Transverse colon (tissue), 4 donors: ENCODE measurements around the gene RNF144A. TPM values are rescaled to one million over a fixed set of nuclear protein-coding genes. Genes with fewer than 3 reads are reported as not detected.

Source experiments
- DNase-seq: peaks from one replicate; pipeline ENCODE4 v3.0.0-alpha.2; 2019
- H3K27ac ChIP-seq, 4 donors: fragments of 200-600 bp; sonication (generic); 2 replicates each; pipeline ENCODE4 v1.5.1; 2016 to 2018; ENCODE audit warnings: inconsistent platforms in 4 of 4
- H3K27me3 ChIP-seq: fragments of 200-600 bp; sonication (generic); 2 replicates; pipeline ENCODE4 v1.5.1; 2017; ENCODE audit warnings: inconsistent platforms
- H3K36me3 ChIP-seq, 4 donors: fragments of 200-600 bp; sonication (generic); 2 replicates each; pipeline ENCODE4 v1.5.1; 2017 to 2019; ENCODE audit warnings: inconsistent platforms in 4 of 4
- H3K4me1 ChIP-seq, 4 donors: fragments of 200-600 bp; sonication (generic); 2 replicates each; pipeline ENCODE4 v1.5.1; 2017 to 2020; ENCODE audit warnings: inconsistent platforms in 4 of 4
- H3K4me3 ChIP-seq, 4 donors: fragments of 200-600 bp; sonication (generic); 1 replicate in 1 of 4; 2 replicates in 3 of 4; pipeline versions ENCODE4 v1.5.1 to v1.6.1; 2017 to 2019; ENCODE audit warnings: inconsistent platforms in 4 of 4
- H3K9me3 ChIP-seq, 2 donors: fragments of 200-600 bp; sonication (generic); 2 replicates each; pipeline ENCODE4 v1.5.1; 2017 to 2019; ENCODE audit warnings: inconsistent platforms in 2 of 2
- EP300 ChIP-seq: sonication (generic); formaldehyde crosslinking; IDR thresholded peaks from one replicate; pipeline ENCODE4 v1.6.1; 2017; ENCODE audit warnings: antibody characterized with exemption, low read depth
- POLR2A ChIP-seq: fragments of 450-650 bp; IDR thresholded peaks from one replicate; pipeline ENCODE4 v1.6.1; 2016; ENCODE audit warnings: antibody characterized with exemption, mild to moderate bottlenecking, moderate library complexity
- POLR2AphosphoS5 ChIP-seq, 3 donors: sonication (generic); formaldehyde crosslinking; IDR thresholded peaks; one replicate each; pipeline ENCODE4 v1.6.1; 2016; ENCODE audit warnings: antibody characterized with exemption in 3 of 3
- whole genome bisulfite sequencing, 2 donors: methylation state at CpG; one replicate each; pipeline ENCODE4 v1.1.5; 2018; ENCODE audit warnings: low coverage in 1 of 2; 5-methylcytosine and 5-hydroxymethylcytosine counted together
- in situ Hi-C, 4 donors: fragments of 200-750 bp; cut with MboI; loops; one replicate each; pipeline versions ENCODE4 v1.15.0 to v1.15.1; 2017; ENCODE audit warnings: low sequenced_read_pairs in 3 of 4, low pct_ligation_motif_present in 1 of 4, low pct_unique_long_range_greater_than_20kb in 1 of 4
- intact Hi-C: fragments of 100-400 bp; cut with DNase I; formaldehyde crosslinking; loops from one replicate; pipeline ENCODE4 v1.15.1; 2023; ENCODE audit warnings: low total_unique reads
- total RNA-seq, 4 donors: library from RNA; depleted of rRNA; stranded (reverse); fragments of >200 nt; gene quantifications; one replicate each; pipeline ENCODE4 v1.1.0, GENCODE V29; 2016
- TF ChIP-seq, protein P1 (sequence below), 5 experiments: fragments of 200-600 bp in 3 of 5; fragments of 450-650 bp in 2 of 5; sonication (generic) in 3 of 5; IDR thresholded peaks; 1 replicate in 2 of 5; 2 replicates in 3 of 5; pipeline ENCODE4 v1.5.1; 2016 to 2017; ENCODE audit warnings: antibody characterized with exemption in 5 of 5, inconsistent platforms in 3 of 5, mild to moderate bottlenecking in 2 of 5, moderate library complexity in 1 of 5

RNF144A gene
- total RNA-seq, 4 donors from 2014 or later: 24.0 to 145 (median 83.0) TPM

DNA sequence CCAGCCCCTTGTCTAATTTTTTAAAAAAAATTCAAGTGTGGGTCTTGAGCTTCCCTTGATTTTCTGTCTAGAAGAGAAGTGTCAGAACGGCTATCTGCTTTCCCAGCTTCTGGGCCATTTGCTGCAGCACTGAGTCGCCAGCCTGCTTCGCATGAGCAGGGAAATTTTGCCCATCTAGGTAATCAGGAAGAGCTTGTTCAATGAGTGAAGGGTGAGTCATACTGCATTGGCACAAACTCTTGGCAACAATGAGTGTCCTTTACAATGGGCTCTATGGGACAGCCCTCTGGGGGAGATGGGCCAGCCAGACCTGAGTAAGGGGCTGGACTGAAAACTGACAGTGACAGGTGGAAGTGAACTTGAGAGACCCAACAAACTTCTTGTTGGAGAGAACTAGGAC, 2.4 kb upstream of the RNF144A start:
- no peaks in the 10 kb centered on the region for H3K27me3 ChIP-seq
- no peak overlapping the region for H3K4me3 ChIP-seq
- DNase-seq: no peak
- intact Hi-C loops: loop anchor here (10.0 kb wide), 1 partner anchor 100 kb away; no protein-coding TSS in a partner anchor
- no peaks in the 10 kb centered on the region for H3K36me3 ChIP-seq
- no peak overlapping the region for H3K27ac ChIP-seq
- in situ Hi-C loops: loop anchor here in 1 of 4 donors (25.0 kb wide), 1 partner anchor 97 kb away; no protein-coding TSS in a partner anchor
- H3K4me1 ChIP-seq: peaks cover 3 to 14% (median 12%) of the 10 kb centered on the region in 4 donors
- H3K9me3 ChIP-seq: no peaks in the 10 kb centered on the region
- WGBS, 2 donors: 82% methylated on average over 3 of the region's 3 CpGs; no CpG with 5 or more reads in 1 of the 2 donors
- no peak for TF ChIP-seq EP300
- TF ChIP-seq, protein P1, sequence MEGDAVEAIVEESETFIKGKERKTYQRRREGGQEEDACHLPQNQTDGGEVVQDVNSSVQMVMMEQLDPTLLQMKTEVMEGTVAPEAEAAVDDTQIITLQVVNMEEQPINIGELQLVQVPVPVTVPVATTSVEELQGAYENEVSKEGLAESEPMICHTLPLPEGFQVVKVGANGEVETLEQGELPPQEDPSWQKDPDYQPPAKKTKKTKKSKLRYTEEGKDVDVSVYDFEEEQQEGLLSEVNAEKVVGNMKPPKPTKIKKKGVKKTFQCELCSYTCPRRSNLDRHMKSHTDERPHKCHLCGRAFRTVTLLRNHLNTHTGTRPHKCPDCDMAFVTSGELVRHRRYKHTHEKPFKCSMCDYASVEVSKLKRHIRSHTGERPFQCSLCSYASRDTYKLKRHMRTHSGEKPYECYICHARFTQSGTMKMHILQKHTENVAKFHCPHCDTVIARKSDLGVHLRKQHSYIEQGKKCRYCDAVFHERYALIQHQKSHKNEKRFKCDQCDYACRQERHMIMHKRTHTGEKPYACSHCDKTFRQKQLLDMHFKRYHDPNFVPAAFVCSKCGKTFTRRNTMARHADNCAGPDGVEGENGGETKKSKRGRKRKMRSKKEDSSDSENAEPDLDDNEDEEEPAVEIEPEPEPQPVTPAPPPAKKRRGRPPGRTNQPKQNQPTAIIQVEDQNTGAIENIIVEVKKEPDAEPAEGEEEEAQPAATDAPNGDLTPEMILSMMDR (IDR thresholded peaks at IDR 0.05): no peak
- no peak for TF ChIP-seq POLR2A
- TF ChIP-seq POLR2AphosphoS5 (IDR thresholded peaks at IDR 0.05): no peak

GRCh38 chr2:6915399-6915798, 1.8 kb upstream of the RNF144A start:
- no peaks in the 10 kb centered on the region for H3K9me3 ChIP-seq
- in situ Hi-C loops (loop anchor here in 1 of 4 donors (25.0 kb wide), 1 partner anchor 97 kb away; no protein-coding TSS in a partner anchor), intact Hi-C loops (loop anchor here (10.0 kb wide), 1 partner anchor 99 kb away; no protein-coding TSS in a partner anchor)
- H3K36me3 ChIP-seq: no peaks in the 10 kb centered on the region
- H3K27ac ChIP-seq: no peak overlapping the region
- TF ChIP-seq POLR2A (no peak), POLR2AphosphoS5 (IDR thresholded peaks at IDR 0.05) (no peak), EP300 (no peak)
- TF ChIP-seq, protein P1 (IDR thresholded peaks at IDR 0.05): no peak
- 89 to 91% methylated on average over 1 to 2 of the region's 2 CpGs for WGBS, 2 donors
- peaks cover 3 to 17% (median 12%) of the 10 kb centered on the region in 4 donors for H3K4me1 ChIP-seq
- DNase-seq: no peak
- H3K27me3 ChIP-seq: no peaks in the 10 kb centered on the region
- no peak overlapping the region for H3K4me3 ChIP-seq

DNA sequence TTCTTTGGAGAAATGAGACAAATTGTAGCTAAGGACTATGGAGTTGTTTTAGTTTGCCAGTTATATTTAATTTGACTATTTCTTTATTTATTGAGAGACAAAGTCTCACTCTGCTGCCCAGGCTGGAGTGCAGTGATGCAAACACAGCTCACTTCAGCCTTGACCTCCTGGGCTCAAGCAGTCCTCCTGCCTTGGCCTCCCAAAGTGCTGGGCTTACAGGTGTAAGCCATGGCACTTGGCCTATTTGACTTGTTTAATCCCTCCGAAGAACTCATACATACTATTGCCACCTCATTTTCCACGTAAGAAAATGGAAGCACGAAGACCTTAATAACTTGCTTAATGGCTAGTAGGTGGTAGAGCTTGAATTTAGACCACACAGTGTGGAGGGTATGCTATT, 988 bp upstream of the RNF144A start:
- Histone ChIP-seq H3K9me3 (no peaks in the 10 kb centered on the region), H3K27ac (no peak overlapping the region), H3K27me3 (no peaks in the 10 kb centered on the region), H3K4me3 (no peak overlapping the region), H3K4me1 (peaks cover 3 to 19% (median 12%) of the 10 kb centered on the region in 4 donors), H3K36me3 (no peaks in the 10 kb centered on the region)
- TF ChIP-seq POLR2A (no peak), EP300 (no peak), POLR2AphosphoS5 (IDR thresholded peaks at IDR 0.05) (no peak)
- TF ChIP-seq, protein P1 (IDR thresholded peaks at IDR 0.05): no peak
- WGBS, 2 donors: 94 to 96% methylated on average over 3 of the region's 3 CpGs
- in situ Hi-C loops: loop anchor here in 1 of 4 donors (25.0 kb wide), 1 partner anchor 96 kb away; no protein-coding TSS in a partner anchor
- no peak for DNase-seq
- intact Hi-C loops: loop anchor here (10.0 kb wide), 1 partner anchor 99 kb away; no protein-coding TSS in a partner anchor

- in situ Hi-C loops: loop anchor here in 1 of 4 donors (25.0 kb wide), 1 partner anchor 96 kb away; no protein-coding TSS in a partner anchor
- no peak for DNase-seq
- WGBS, 2 donors: 50 to 87% methylated on average over 2 to 8 of the region's 8 CpGs
- H3K27ac ChIP-seq: peak overlapping the region in 3 of 4 donors; percentile 18 to 47 (median 35)
- peaks cover 3 to 19% (median 12%) of the 10 kb centered on the region in 4 donors for H3K4me1 ChIP-seq
- H3K36me3 ChIP-seq: no peaks in the 10 kb centered on the region
- H3K27me3 ChIP-seq: no peaks in the 10 kb centered on the region
- intact Hi-C loops: loop anchor here (10.0 kb wide), 1 partner anchor 98 kb away; no protein-coding TSS in a partner anchor
- no peaks in the 10 kb centered on the region for H3K9me3 ChIP-seq
- TF ChIP-seq, protein P1 (IDR thresholded peaks at IDR 0.05): no peak
- no peak for TF ChIP-seq POLR2AphosphoS5 (IDR thresholded peaks at IDR 0.05)
- TF ChIP-seq EP300: no peak
- TF ChIP-seq POLR2A: no peak
- peak overlapping the region in 2 of 4 donors; percentile 40 to 84 for H3K4me3 ChIP-seq
Measured at GRCh38 chr2:6916736-6917070, 509 bp upstream of the RNF144A start.
